Natural killer cell (primary cell): ENCODE data around the gene OAS1. TPM values are rescaled to one million over a fixed set of nuclear protein-coding genes. Genes with fewer than 3 reads are reported as not detected.

Experiments used
- ATAC-seq, 3 donors: fragments of 150-1000 bp in 2 of 3; fragments of 200-7000 bp in 1 of 3; cut with Tn5 transposase; 1 replicate in 1 of 3; 2 replicates in 2 of 3; pipeline ENCODE4 v1.10.0; 2021; ENCODE audit warnings: mild to moderate bottlenecking in 2 of 3, moderate library complexity in 2 of 3
- DNase-seq, 2 donors: peaks; one replicate each; pipeline versions ENCODE4 v3.0.0 to v3.0.0-alpha.2; 2013 to 2021; ENCODE audit warnings: mixed read lengths in 1 of 2
- H3K27ac ChIP-seq: one replicate; pipeline ENCODE4 v1.5.1; 2013; ENCODE audit warnings: mild to moderate bottlenecking, low read length
- H3K27me3 ChIP-seq: one replicate; pipeline ENCODE4 v1.6.1; 2013; ENCODE audit warnings: low read length; ENCODE audit not compliant: control insufficient read depth, insufficient read depth
- H3K36me3 ChIP-seq: one replicate; pipeline ENCODE4 v1.6.1; 2013; ENCODE audit warnings: low read length; ENCODE audit not compliant: control insufficient read depth, insufficient read depth
- H3K4me1 ChIP-seq: one replicate; pipeline ENCODE4 v1.6.1; 2013; ENCODE audit warnings: low read length; ENCODE audit not compliant: control insufficient read depth, insufficient read depth
- H3K4me3 ChIP-seq: one replicate; pipeline ENCODE4 v1.5.1; 2013; ENCODE audit warnings: low read length
- H3K9me3 ChIP-seq: one replicate; pipeline ENCODE4 v1.6.1; 2013; ENCODE audit warnings: low read length; ENCODE audit not compliant: control insufficient read depth, insufficient read depth
- H3K27ac Mint-ChIP-seq, 2 donors: one replicate each; pipeline ENCODE4 v1.8.0; 2022; ENCODE audit warnings: mild to moderate bottlenecking in 2 of 2, mixed read lengths in 2 of 2, moderate library complexity in 1 of 2
- H3K27me3 Mint-ChIP-seq, 2 donors: one replicate each; pipeline ENCODE4 v1.8.0; 2022; ENCODE audit warnings: low read depth in 2 of 2, mixed read lengths in 2 of 2
- H3K36me3 Mint-ChIP-seq: one replicate; pipeline ENCODE4 v1.8.0; 2022; ENCODE audit warnings: mixed read lengths
- H3K4me1 Mint-ChIP-seq, 2 donors: one replicate each; pipeline ENCODE4 v1.8.0; 2022; ENCODE audit warnings: mixed read lengths in 2 of 2
- H3K4me3 Mint-ChIP-seq: one replicate; pipeline ENCODE4 v1.8.0; 2022; ENCODE audit warnings: mild to moderate bottlenecking, moderate library complexity, mixed read lengths
- H3K9me3 Mint-ChIP-seq, 2 donors: one replicate each; pipeline ENCODE4 v1.8.0; 2022; ENCODE audit warnings: mixed read lengths in 2 of 2
- WGBS: methylation state at CpG from one replicate; pipeline ENCODE4 v1.1.7; 2013; ENCODE audit warnings: missing lambda C conversion rate; ENCODE audit not compliant: insufficient coverage; 5-methylcytosine and 5-hydroxymethylcytosine counted together
- intact Hi-C: fragments of 100-400 bp; cut with micrococcal nuclease; formaldehyde crosslinking; loops from one replicate; pipeline ENCODE4 v1.14.2; 2022
- total RNA-seq, 4 donors: library from RNA; stranded (reverse); fragments of 120-200 nt in 1 of 4; gene quantifications; one replicate each; pipeline versions ENCODE4 v1.2.3 to v1.2.4, GENCODE V29; 2013 to 2022
- TF ChIP-seq, protein P1 (sequence below): fragments of 200-600 bp; IDR thresholded peaks from one replicate; pipeline ENCODE4 v1.8.0; 2022; ENCODE audit warnings: antibody characterized with exemption

OAS1 gene
- total RNA-seq, 3 donors from 2014 or later (not counting 1 experiment from before 2014, with no cell fraction given): 12.4 to 21.1 (median 16.5) TPM

DNA sequence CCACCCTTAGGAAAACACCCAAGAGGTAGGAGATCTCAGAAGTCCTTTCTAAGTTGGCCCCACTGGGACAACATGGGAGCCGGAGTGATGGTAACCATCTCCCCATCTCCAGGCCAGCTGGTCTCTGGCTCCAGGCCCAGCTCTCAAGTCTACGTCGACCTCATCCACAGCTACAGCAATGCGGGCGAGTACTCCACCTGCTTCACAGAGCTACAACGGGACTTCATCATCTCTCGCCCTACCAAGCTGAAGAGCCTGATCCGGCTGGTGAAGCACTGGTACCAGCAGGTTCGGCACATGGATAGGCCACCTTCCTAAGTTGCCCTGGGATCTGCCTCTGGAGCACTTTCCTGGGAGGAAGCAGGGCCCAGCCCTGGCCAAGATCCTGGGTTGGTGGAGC lies 60.5 kb downstream of the OAS1 start:
- H3K27ac Mint-ChIP-seq: no peak overlapping the region
- H3K4me1 Mint-ChIP-seq: no peaks in the 10 kb centered on the region
- DNase-seq: no peak
- 99% methylated on average over 9 of the region's 9 CpGs for WGBS
- H3K9me3 ChIP-seq: no peaks in the 10 kb centered on the region
- H3K4me1 ChIP-seq: no peaks in the 10 kb centered on the region
- H3K36me3 ChIP-seq: peaks cover 53% of the 10 kb centered on the region
- no peaks in the 10 kb centered on the region for H3K27me3 Mint-ChIP-seq
- no peak overlapping the region for H3K27ac ChIP-seq
- ATAC-seq: no peak
- no peaks in the 10 kb centered on the region for H3K9me3 Mint-ChIP-seq
- H3K4me3 ChIP-seq: no peak overlapping the region
- TF ChIP-seq, protein P1, sequence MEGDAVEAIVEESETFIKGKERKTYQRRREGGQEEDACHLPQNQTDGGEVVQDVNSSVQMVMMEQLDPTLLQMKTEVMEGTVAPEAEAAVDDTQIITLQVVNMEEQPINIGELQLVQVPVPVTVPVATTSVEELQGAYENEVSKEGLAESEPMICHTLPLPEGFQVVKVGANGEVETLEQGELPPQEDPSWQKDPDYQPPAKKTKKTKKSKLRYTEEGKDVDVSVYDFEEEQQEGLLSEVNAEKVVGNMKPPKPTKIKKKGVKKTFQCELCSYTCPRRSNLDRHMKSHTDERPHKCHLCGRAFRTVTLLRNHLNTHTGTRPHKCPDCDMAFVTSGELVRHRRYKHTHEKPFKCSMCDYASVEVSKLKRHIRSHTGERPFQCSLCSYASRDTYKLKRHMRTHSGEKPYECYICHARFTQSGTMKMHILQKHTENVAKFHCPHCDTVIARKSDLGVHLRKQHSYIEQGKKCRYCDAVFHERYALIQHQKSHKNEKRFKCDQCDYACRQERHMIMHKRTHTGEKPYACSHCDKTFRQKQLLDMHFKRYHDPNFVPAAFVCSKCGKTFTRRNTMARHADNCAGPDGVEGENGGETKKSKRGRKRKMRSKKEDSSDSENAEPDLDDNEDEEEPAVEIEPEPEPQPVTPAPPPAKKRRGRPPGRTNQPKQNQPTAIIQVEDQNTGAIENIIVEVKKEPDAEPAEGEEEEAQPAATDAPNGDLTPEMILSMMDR: no peak
- peaks cover 12% of the 10 kb centered on the region for H3K36me3 Mint-ChIP-seq
- intact Hi-C loops: no loop called here
- H3K4me3 Mint-ChIP-seq: no peak overlapping the region
- no peaks in the 10 kb centered on the region for H3K27me3 ChIP-seq

DNA sequence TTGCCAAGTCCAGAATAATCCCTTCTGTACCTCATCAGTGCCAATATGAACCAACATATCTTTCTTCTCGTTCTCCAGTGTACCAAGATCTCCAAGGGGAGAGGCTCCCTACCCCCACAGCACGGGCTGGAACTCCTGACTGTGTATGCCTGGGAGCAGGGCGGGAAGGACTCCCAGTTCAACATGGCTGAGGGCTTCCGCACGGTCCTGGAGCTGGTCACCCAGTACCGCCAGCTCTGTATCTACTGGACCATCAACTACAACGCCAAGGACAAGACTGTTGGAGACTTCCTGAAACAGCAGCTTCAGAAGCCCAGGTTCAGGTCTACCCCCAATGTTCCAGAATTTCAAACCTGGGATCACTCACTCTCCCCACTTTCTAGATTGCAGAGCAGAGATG lies 61.1 kb downstream of the OAS1 start:
- H3K9me3 Mint-ChIP-seq: no peaks in the 10 kb centered on the region
- Histone ChIP-seq H3K4me3 (no peak overlapping the region), H3K4me1 (no peaks in the 10 kb centered on the region), H3K27me3 (no peaks in the 10 kb centered on the region), H3K36me3 (peaks cover 48% of the 10 kb centered on the region), H3K9me3 (no peaks in the 10 kb centered on the region), H3K27ac (no peak overlapping the region)
- H3K4me3 Mint-ChIP-seq: no peak overlapping the region
- TF ChIP-seq, protein P1: no peak
- ATAC-seq (no peak), DNase-seq (no peak)
- peaks cover 9% of the 10 kb centered on the region for H3K36me3 Mint-ChIP-seq
- 93% methylated on average over 7 of the region's 7 CpGs for WGBS
- H3K27me3 Mint-ChIP-seq: no peaks in the 10 kb centered on the region
- no peak overlapping the region for H3K27ac Mint-ChIP-seq
- intact Hi-C loops: no loop called here
- no peaks in the 10 kb centered on the region for H3K4me1 Mint-ChIP-seq

Other genes with a start within 250 kb of the OAS1 start
- gene RPH3A, start 115.2 kb upstream of the OAS1 start, total RNA-seq: under 1 TPM; 0.12 to 0.38 (median 0.25) TPM
- gene OAS3, start 31.5 kb downstream of the OAS1 start, total RNA-seq: 10 to 100 TPM in 2 of 3 donors, 1 to 10 TPM in 1; 8.5 to 24.7 (median 15.4) TPM
- gene OAS2, start 71.6 kb downstream of the OAS1 start, total RNA-seq: 10 to 100 TPM; 29.0 to 56.3 (median 48.2) TPM
- gene DTX1, start 149.8 kb downstream of the OAS1 start, total RNA-seq: 1 to 10 TPM; 1.7 to 4.2 (median 4.0) TPM
- gene RASAL1, start 228.8 kb downstream of the OAS1 start, total RNA-seq: not detected
- gene CFAP73, start 242.8 kb downstream of the OAS1 start, total RNA-seq: not detected